Prostate gland (tissue), 2 donors: Measurements from ENCODE around the gene SETD3.

Experiments used
- CTCF ChIP-seq, 4 experiments: fragments of 200-600 bp in 2 of 4; fragments of 450-650 bp in 2 of 4; sonication (generic) in 2 of 4; IDR thresholded peaks; 1 replicate in 3 of 4; 2 replicates in 1 of 4; pipeline ENCODE4 v1.5.1; 2016 to 2019; ENCODE audit warnings: antibody characterized with exemption in 4 of 4, mild to moderate bottlenecking in 2 of 4, moderate library complexity in 2 of 4
- POLR2A ChIP-seq: fragments of 450-650 bp; IDR thresholded peaks from one replicate; pipeline ENCODE4 v1.6.1; 2016; ENCODE audit warnings: antibody characterized with exemption, mild to moderate bottlenecking
- POLR2AphosphoS5 ChIP-seq: sonication (generic); formaldehyde crosslinking; IDR thresholded peaks from one replicate; pipeline ENCODE4 v1.6.1; 2017; ENCODE audit warnings: antibody characterized with exemption

GRCh38 chr14:99512110-99512449 lies 31.4 kb upstream of the SETD3 start:
- TF ChIP-seq CTCF (IDR thresholded peaks at IDR 0.05) (no peak), POLR2AphosphoS5 (no peak), POLR2A (no peak)
